HFFc6 (cell line): ENCODE data around the gene SBF2. TPM values are rescaled to one million over a fixed set of nuclear protein-coding genes. Genes with fewer than 3 reads are reported as not detected.
"Not testable (repeated sequence)": the region's sequence is repeated elsewhere in the genome, so short reads cannot be mapped to it uniquely, and the experiment has no call there.

ENCODE experiments used
- DNase-seq: peaks from one replicate; pipeline ENCODE4 v3.0.0-alpha.2; 2018
- H3K27ac Mint-ChIP-seq: 2 replicates; pipeline ENCODE4 v1.8.0; 2020; ENCODE audit warnings: mild to moderate bottlenecking, mixed read lengths
- H3K27me3 Mint-ChIP-seq: 2 replicates; pipeline ENCODE4 v1.8.0; 2021; ENCODE audit warnings: mild to moderate bottlenecking, moderate library complexity, mixed read lengths; ENCODE audit not compliant: insufficient read depth
- H3K36me3 Mint-ChIP-seq: 2 replicates; pipeline ENCODE4 v1.8.0; 2021; ENCODE audit warnings: low read depth, mixed read lengths
- H3K4me1 Mint-ChIP-seq: 2 replicates; pipeline ENCODE4 v1.8.0; 2020; ENCODE audit warnings: low read depth, mixed read lengths
- H3K4me3 Mint-ChIP-seq: 2 replicates; pipeline ENCODE4 v1.8.0; 2020; ENCODE audit warnings: mild to moderate bottlenecking, moderate library complexity, mixed read lengths
- H3K9me3 Mint-ChIP-seq: 2 replicates; pipeline ENCODE4 v1.8.0; 2020; ENCODE audit warnings: mild to moderate bottlenecking, mixed read lengths
- total RNA-seq, 6 experiments: library from RNA; stranded (reverse); fragmentation: NEBNext Ultra II Directional; extraction: Animal tissue kit (Norgen Biotek cat#: 25700); gene quantifications; 2 replicates in 1 of 6; 3 replicates in 5 of 6; pipeline ENCODE4 v1.2.3, GENCODE V29; 2021
- TF ChIP-seq, protein P1 (sequence below): fragments of 200-600 bp; sonication (generic); IDR thresholded peaks from 2 replicates; pipeline ENCODE4 v1.5.0; 2021; ENCODE audit warnings: antibody characterized with exemption, mild to moderate bottlenecking

The SBF2 gene
- total RNA-seq, 6 experiments from 2014 or later: 25.2 to 36.0 (median 30.7) TPM

DNA sequence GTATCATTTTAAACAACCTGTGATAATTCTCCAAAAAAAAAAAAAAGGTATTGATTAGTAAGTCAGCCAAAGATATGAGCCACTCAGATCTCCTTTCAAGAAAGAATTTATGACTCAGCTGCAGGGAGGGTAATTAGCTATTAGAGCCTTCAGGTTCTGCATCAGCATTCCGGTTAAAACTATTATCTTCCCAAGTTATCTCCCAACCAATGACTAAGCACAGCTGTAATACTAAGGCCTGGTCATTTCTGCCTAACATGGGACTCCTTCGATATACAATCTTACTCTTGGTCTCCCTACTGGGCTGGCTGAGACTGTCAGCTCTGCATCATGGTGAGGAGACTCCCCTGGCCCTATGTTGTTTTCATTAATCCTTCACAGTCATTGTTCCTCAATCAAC is 60.4 kb downstream of the SBF2 start:
- Mint-ChIP-seq H3K4me3 (peak overlapping the region; percentile 22; the same call in 1 of the 2 replicates), H3K36me3 (peaks cover 24% of the 10 kb centered on the region), H3K27ac (peak overlapping the region; percentile 81), H3K9me3 (peaks cover 16% of the 10 kb centered on the region), H3K27me3 (peaks cover 2% of the 10 kb centered on the region; the same call in 1 of the 2 replicates), H3K4me1 (peaks cover 38% of the 10 kb centered on the region)
- TF ChIP-seq, protein P1, sequence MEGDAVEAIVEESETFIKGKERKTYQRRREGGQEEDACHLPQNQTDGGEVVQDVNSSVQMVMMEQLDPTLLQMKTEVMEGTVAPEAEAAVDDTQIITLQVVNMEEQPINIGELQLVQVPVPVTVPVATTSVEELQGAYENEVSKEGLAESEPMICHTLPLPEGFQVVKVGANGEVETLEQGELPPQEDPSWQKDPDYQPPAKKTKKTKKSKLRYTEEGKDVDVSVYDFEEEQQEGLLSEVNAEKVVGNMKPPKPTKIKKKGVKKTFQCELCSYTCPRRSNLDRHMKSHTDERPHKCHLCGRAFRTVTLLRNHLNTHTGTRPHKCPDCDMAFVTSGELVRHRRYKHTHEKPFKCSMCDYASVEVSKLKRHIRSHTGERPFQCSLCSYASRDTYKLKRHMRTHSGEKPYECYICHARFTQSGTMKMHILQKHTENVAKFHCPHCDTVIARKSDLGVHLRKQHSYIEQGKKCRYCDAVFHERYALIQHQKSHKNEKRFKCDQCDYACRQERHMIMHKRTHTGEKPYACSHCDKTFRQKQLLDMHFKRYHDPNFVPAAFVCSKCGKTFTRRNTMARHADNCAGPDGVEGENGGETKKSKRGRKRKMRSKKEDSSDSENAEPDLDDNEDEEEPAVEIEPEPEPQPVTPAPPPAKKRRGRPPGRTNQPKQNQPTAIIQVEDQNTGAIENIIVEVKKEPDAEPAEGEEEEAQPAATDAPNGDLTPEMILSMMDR: no peak
- peak; percentile 89 for DNase-seq

- H3K36me3 Mint-ChIP-seq: peaks cover 24% of the 10 kb centered on the region
- H3K4me3 Mint-ChIP-seq: no peak overlapping the region
- peaks cover 2% of the 10 kb centered on the region; the same call in 1 of the 2 replicates for H3K27me3 Mint-ChIP-seq
- no peak overlapping the region for H3K27ac Mint-ChIP-seq
- peaks cover 16% of the 10 kb centered on the region for H3K9me3 Mint-ChIP-seq
- peaks cover 38% of the 10 kb centered on the region for H3K4me1 Mint-ChIP-seq
- DNase-seq: no peak
- TF ChIP-seq, protein P1: no peak
Observed at GRCh38 chr11:10232756-10233155, 61.3 kb downstream of the SBF2 start.

DNA sequence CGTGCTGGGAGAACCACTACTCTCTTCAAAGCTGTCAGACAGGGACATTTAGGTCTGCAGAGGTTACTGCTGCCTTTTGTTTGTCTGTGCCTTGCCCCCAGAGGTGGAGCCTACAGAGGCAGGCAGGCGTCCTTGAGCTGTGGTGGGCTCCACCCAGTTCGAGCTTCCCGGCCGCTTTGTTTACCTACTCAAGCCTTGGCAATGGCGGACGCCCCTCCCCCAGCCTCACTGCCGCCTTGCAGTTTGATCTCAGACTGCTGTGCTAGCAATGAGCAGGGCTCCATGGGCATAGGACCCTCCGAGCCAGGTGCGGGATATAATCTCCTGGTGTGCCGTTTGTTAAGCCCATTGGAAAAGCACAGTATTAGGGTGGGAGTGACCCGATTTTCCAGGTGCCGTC is 62.2 kb downstream of the SBF2 start:
- DNase-seq, H3K27me3 Mint-ChIP-seq, H3K4me3 Mint-ChIP-seq, H3K27ac Mint-ChIP-seq: not testable (repeated sequence)
- peaks cover 24% of the 10 kb centered on the region for H3K36me3 Mint-ChIP-seq
- peaks cover 35% of the 10 kb centered on the region for H3K4me1 Mint-ChIP-seq
- peaks cover 16% of the 10 kb centered on the region for H3K9me3 Mint-ChIP-seq

GRCh38 chr11:10225553-10225952 is 68.5 kb downstream of the SBF2 start:
- no peak for DNase-seq
- Mint-ChIP-seq H3K36me3 (peaks cover 10% of the 10 kb centered on the region; the same call in 1 of the 2 replicates), H3K9me3 (peaks cover under 1% of the 10 kb centered on the region; the same call in 1 of the 2 replicates), H3K4me3 (no peak overlapping the region), H3K27me3 (peaks cover 2% of the 10 kb centered on the region; the same call in 1 of the 2 replicates), H3K27ac (no peak overlapping the region), H3K4me1 (peaks cover 11% of the 10 kb centered on the region; the same call in 1 of the 2 replicates)
- TF ChIP-seq, protein P1: no peak

DNA sequence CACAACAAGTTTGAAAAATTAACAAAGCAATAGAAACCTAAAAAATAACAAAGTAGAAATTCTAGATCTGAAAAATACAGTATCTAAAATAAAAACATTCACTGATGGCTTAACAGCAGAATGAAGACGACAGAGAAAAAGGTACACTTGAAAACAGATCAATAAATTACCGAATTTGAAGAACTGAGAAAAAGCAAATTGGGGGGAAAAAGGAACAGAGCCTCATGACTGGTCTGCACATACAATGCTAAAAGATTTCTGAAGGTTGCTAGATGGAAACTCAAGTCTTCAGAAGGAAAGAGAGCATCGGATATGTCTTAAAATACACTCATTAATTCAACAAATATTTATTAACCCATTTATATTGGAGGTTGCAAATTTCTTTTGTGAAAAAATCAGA is 71.6 kb downstream of the SBF2 start:
- Mint-ChIP-seq H3K4me1 (peaks cover 11% of the 10 kb centered on the region; the same call in 1 of the 2 replicates), H3K36me3 (peaks cover 16% of the 10 kb centered on the region), H3K9me3 (peaks cover 8% of the 10 kb centered on the region), H3K4me3 (no peak overlapping the region), H3K27me3 (no peaks in the 10 kb centered on the region), H3K27ac (no peak overlapping the region)
- TF ChIP-seq, protein P1: no peak
- DNase-seq: no peak

DNA sequence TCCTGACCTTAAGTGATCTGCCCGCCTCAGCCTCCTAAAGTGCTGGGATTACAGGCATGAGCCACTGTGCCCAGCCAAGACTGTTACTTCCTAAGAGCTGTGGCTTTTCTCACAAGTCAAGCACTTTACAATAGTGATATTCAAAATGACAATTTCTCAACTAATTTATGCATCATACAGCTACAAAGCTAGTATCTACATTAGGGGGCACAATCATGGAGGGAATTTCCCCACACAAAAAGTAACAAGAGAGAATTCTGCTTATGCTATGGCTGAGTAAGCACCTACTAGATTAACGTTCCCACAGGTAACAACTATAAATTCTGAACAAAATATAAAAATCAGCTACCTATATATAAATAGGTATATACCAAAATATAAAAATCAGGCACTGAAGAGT is 72.7 kb downstream of the SBF2 start:
- Mint-ChIP-seq H3K9me3 (peaks cover 8% of the 10 kb centered on the region), H3K4me1 (peaks cover 11% of the 10 kb centered on the region; the same call in 1 of the 2 replicates), H3K27me3 (no peaks in the 10 kb centered on the region), H3K27ac (no peak overlapping the region), H3K4me3 (no peak overlapping the region), H3K36me3 (peaks cover 16% of the 10 kb centered on the region)
- no peak for DNase-seq
- TF ChIP-seq, protein P1: no peak
